Measurements from ENCODE around the gene SERTAD1. TPM values are rescaled to one million over a fixed set of nuclear protein-coding genes. Genes with fewer than 3 reads are reported as not detected.

Gene SERTAD1
- polyA plus RNA-seq, 3 donors: 21.0 to 55.9 (median 21.6) TPM

- no peak overlapping the region for H3K9ac ChIP-seq (ENCODE audit: insufficient read depth, low read length, poor library complexity, severe bottlenecking)
- Mint-ChIP-seq H3K4me3 (no peak overlapping the region), H3K9me3 (peaks cover 0 to 2% (median 0%) of the 10 kb centered on the region in 7 donors), H3K27me3 (ENCODE audit: low read depth in 3 of 3) (peaks cover 0 to 13% (median 2%) of the 10 kb centered on the region in 3 donors), H3K36me3 (peaks cover 22 to 38% of the 10 kb centered on the region in 2 donors), H3K27ac (peak overlapping the region in 1 of 7 donors; percentile 42), H3K4me1 (no peaks in the 10 kb centered on the region)
- intact Hi-C loops (cut with micrococcal nuclease): no loop called here
- no peak for TF ChIP-seq CTCF (IDR thresholded peaks at IDR 0.05)
- H3K4me1 ChIP-seq (ENCODE audit: control insufficient read depth in 1 of 2, insufficient read depth in 2 of 2, low read length in 2 of 2): no peaks in the 10 kb centered on the region
- no peak for DNase-seq
- H3K4me3 ChIP-seq (replicated peaks in 1 of 3; ENCODE audit: low read depth in 2 of 3, low read length in 3 of 3): no peak overlapping the region
- peaks cover 25 to 40% of the 10 kb centered on the region in 2 donors for H3K36me3 ChIP-seq (replicated peaks in 1 of 2; ENCODE audit: control insufficient read depth in 1 of 2, insufficient read depth in 2 of 2, low read length in 2 of 2)
- 87% methylated on average over 3 of the region's 3 CpGs for WGBS (ENCODE audit: insufficient coverage)
- no peak overlapping the region for H3K4me2 ChIP-seq (replicated peaks; ENCODE audit: extremely low read depth, low read length, poor library complexity, severe bottlenecking)
- H4K20me1 ChIP-seq (ENCODE audit: insufficient read depth, low read length): peaks cover 4% of the 10 kb centered on the region
- no peak overlapping the region for H2AFZ ChIP-seq (ENCODE audit: insufficient read depth, low read depth, low read length, poor library complexity, severe bottlenecking)
- no peaks in the 10 kb centered on the region for H3K79me2 ChIP-seq (ENCODE audit: insufficient read depth, low read length)
- no peaks in the 10 kb centered on the region for H3K9me3 ChIP-seq (replicated peaks in 1 of 2; ENCODE audit: control insufficient read depth in 1 of 2, insufficient read depth in 1 of 2, low read length in 2 of 2)
- H3K27ac ChIP-seq (ENCODE audit: low read depth in 1 of 2, low read length in 2 of 2): no peak overlapping the region
- no peaks in the 10 kb centered on the region for H3K27me3 ChIP-seq (ENCODE audit: control insufficient read depth in 2 of 2, insufficient read depth in 2 of 2, low read length in 2 of 2)
Measured at GRCh38 chr19:40381321-40381720, 44.5 kb downstream of the SERTAD1 start.

- no peak overlapping the region for H3K4me3 ChIP-seq (replicated peaks in 1 of 3; ENCODE audit: low read depth in 2 of 3, low read length in 3 of 3)
- no peaks in the 10 kb centered on the region for H3K79me2 ChIP-seq (ENCODE audit: insufficient read depth, low read length)
- H3K9me3 Mint-ChIP-seq: peaks cover 0 to 2% (median 0%) of the 10 kb centered on the region in 7 donors
- no peaks in the 10 kb centered on the region for H3K27me3 ChIP-seq (ENCODE audit: control insufficient read depth in 2 of 2, insufficient read depth in 2 of 2, low read length in 2 of 2)
- H2AFZ ChIP-seq (ENCODE audit: insufficient read depth, low read depth, low read length, poor library complexity, severe bottlenecking): no peak overlapping the region
- H3K27ac Mint-ChIP-seq: peak overlapping the region in 1 of 7 donors; percentile 48
- WGBS (ENCODE audit: insufficient coverage): 95% methylated on average over 25 of the region's 37 CpGs
- intact Hi-C loops (cut with micrococcal nuclease): no loop called here
- no peak overlapping the region for H3K4me3 Mint-ChIP-seq
- no peaks in the 10 kb centered on the region for H3K4me1 Mint-ChIP-seq
- H3K4me1 ChIP-seq (ENCODE audit: control insufficient read depth in 1 of 2, insufficient read depth in 2 of 2, low read length in 2 of 2): no peaks in the 10 kb centered on the region
- DNase-seq: no peak
- peaks cover 27 to 47% of the 10 kb centered on the region in 2 donors for H3K36me3 Mint-ChIP-seq
- no peak overlapping the region for H3K27ac ChIP-seq (ENCODE audit: low read depth in 1 of 2, low read length in 2 of 2)
- H3K9me3 ChIP-seq (replicated peaks in 1 of 2; ENCODE audit: control insufficient read depth in 1 of 2, insufficient read depth in 1 of 2, low read length in 2 of 2): no peaks in the 10 kb centered on the region
- no peak overlapping the region for H3K4me2 ChIP-seq (replicated peaks; ENCODE audit: extremely low read depth, low read length, poor library complexity, severe bottlenecking)
- peaks cover 0 to 10% (median 2%) of the 10 kb centered on the region in 3 donors for H3K27me3 Mint-ChIP-seq (ENCODE audit: low read depth in 3 of 3)
- no peak for TF ChIP-seq CTCF (IDR thresholded peaks at IDR 0.05)
- H3K9ac ChIP-seq (ENCODE audit: insufficient read depth, low read length, poor library complexity, severe bottlenecking): no peak overlapping the region
- H3K36me3 ChIP-seq (replicated peaks in 1 of 2; ENCODE audit: control insufficient read depth in 1 of 2, insufficient read depth in 2 of 2, low read length in 2 of 2): peaks cover 25 to 45% of the 10 kb centered on the region in 2 donors
- peaks cover 4% of the 10 kb centered on the region for H4K20me1 ChIP-seq (ENCODE audit: insufficient read depth, low read length)
Measured at GRCh38 chr19:40380199-40381037, 45.4 kb downstream of the SERTAD1 start.
